Fibroblast of lung (primary cell): ENCODE measurements around the gene EEFSEC.

ENCODE experiments used
- EZH2 ChIP-seq: IDR thresholded peaks from 2 replicates; pipeline ENCODE4 v1.5.1; 2012; ENCODE audit warnings: low read length, control low read depth, mild to moderate bottlenecking; ENCODE audit errors: missing control alignments
- TF ChIP-seq, protein P1 (sequence below), 2 donors: IDR thresholded peaks in 1 of 2; conservative IDR thresholded peaks in 1 of 2; 1 replicate in 1 of 2; 2 replicates in 1 of 2; pipeline ENCODE4 v1.5.1; 2011 to 2012; ENCODE audit warnings: low read length in 2 of 2, control low read depth in 1 of 2, inconsistent platforms in 1 of 2, low read depth in 1 of 2, mild to moderate bottlenecking in 1 of 2

DNA sequence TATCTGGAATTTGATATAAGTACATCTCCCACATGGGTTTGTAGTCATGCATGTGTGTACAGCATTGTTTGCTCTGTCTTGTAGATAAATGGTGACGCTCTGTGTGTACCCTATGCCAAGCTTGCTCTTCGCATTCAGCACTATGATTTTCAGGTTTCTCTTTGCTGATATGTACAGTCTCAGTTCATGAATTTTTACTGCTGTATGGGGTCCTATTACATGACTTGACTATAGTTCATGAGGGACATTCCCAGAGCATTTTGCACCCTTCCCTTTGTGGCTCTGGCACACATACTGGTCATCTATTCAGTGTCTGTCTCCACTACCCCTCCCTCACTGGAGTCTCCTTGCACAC is 132.7 kb downstream of the EEFSEC start:
- TF ChIP-seq, protein P1, sequence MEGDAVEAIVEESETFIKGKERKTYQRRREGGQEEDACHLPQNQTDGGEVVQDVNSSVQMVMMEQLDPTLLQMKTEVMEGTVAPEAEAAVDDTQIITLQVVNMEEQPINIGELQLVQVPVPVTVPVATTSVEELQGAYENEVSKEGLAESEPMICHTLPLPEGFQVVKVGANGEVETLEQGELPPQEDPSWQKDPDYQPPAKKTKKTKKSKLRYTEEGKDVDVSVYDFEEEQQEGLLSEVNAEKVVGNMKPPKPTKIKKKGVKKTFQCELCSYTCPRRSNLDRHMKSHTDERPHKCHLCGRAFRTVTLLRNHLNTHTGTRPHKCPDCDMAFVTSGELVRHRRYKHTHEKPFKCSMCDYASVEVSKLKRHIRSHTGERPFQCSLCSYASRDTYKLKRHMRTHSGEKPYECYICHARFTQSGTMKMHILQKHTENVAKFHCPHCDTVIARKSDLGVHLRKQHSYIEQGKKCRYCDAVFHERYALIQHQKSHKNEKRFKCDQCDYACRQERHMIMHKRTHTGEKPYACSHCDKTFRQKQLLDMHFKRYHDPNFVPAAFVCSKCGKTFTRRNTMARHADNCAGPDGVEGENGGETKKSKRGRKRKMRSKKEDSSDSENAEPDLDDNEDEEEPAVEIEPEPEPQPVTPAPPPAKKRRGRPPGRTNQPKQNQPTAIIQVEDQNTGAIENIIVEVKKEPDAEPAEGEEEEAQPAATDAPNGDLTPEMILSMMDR (conservative IDR thresholded peaks at IDR 0.05 in 1 of 2, IDR thresholded peaks at IDR 0.05 in 1 of 2; ENCODE audit: low read depth in 1 of 2, low read length in 2 of 2): no peak
- no peak for TF ChIP-seq EZH2
